Glomerular visceral epithelial cell (primary cell): Measurements from ENCODE around the gene TBCE.
"Not testable (repeated sequence)": the region's sequence is repeated elsewhere in the genome, so short reads cannot be mapped to it uniquely, and the experiment has no call there.

ENCODE experiments used
- DNase-seq: peaks from one replicate; pipeline ENCODE4 v3.0.0-alpha.2; 2016; ENCODE audit errors: extremely low spot score

Gene TBCE

DNA sequence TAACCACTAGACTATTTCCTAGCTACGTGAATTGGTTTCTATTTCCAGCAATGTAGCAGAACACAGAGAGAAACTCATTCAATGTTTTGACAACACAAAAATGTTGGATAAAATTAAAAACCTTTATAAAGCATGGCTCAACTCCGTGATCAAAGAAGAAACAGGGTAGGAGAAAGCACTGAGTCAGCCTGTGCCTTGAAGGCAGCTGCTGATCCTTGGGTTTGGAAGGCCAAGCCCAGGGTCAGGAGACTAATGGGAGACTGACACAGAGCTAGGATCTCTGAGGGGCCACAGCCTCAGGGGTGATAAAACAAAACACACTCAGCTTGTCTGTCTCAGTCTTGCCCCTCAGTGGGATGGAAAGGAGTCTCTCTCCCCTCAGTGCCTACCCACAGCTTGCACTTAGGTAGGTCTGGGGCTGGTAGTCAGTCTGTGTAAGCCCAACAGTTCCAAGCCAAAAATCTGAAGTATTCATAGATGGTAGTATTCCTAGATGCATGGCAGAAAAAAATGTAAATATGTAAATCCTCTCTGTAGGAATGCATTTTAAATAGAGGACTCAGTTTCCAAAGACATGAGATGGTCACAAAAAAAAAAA is 83.8 kb downstream of the TBCE start:
- DNase-seq: no peak

GRCh38 chr1:235454021-235454420 is 86.8 kb downstream of the TBCE start:
- DNase-seq: no peak

DNA sequence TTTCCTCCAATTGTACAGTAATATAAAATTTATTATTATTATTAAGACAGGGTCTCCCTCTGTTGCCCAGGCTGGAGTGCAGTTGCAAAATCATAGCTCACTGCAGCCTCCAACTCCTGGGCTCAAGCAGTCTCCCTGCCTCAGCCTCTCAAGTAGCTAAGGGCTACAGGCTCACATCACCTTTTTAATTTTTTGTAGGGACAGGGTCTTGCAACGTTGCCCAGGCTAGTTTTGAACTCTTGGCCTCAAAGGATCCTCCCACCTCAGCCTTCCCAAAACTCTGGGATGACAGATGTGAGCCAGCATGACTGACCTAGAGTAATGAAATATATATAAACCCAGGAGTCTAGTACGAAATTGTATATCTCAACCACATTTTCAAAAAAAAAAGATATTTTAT is 87.9 kb downstream of the TBCE start:
- DNase-seq: no peak

DNA sequence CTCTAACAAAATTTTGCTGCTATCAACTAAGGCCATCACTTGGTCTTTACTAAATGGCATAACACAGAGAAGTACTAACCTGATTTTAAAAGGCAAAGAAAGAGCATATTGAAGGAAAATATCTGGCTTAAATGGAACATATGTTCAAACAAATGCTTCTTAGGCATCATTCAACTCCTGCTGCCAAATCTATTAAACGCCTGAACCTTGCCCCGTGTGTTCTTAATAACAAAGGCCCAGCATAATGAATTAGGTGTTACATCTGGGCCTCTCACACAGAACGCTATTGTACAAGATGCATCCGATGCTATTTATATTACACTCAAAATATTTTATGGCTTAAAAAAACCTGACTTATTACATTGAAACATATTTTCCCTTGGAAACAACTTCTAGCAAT is 88.6 kb downstream of the TBCE start:
- no peak for DNase-seq

GRCh38 chr1:235457856-235458255 is 90.6 kb downstream of the TBCE start:
- DNase-seq: not testable (repeated sequence)

DNA sequence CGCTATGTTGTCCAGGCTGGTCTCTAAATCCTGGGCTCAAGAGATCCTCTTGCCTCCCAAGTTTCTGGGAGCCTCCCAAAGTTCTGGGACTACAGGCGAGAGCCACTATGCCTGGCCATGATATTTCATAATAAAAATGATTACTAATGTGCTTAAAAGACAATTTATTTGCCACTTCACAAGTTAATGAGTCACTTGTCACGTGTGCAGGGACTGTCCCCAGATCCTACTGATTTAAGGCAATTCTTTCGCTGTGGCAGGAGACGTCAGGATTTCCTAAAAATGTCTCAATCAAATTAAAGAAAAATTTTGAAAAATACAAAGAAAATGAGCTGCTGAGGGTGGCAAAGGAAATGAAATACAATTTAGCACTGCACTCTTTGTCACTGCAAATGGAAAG is 93.5 kb downstream of the TBCE start:
- no peak for DNase-seq

DNA sequence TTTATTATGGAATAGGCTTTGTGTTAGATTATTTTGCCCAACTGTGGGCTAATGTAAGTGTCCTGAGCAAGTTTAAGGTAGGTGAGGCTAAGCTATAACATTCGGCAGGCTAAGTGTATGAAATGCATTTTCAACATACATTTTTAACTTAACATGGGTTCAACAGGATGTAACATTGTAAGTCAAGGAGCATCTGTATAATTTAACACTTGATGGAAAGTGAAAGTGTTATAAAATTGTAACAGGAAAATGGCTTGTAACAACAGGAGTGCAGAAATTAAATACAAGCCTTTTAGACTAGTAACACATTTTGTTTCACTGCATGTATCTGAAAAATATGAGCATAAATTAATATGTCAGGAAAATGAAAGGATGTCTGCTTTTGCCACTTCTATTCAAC is 94.7 kb downstream of the TBCE start:
- no peak for DNase-seq

- not testable (repeated sequence) for DNase-seq
Observed at GRCh38 chr1:235462832-235463231, 95.6 kb downstream of the TBCE start.

DNA sequence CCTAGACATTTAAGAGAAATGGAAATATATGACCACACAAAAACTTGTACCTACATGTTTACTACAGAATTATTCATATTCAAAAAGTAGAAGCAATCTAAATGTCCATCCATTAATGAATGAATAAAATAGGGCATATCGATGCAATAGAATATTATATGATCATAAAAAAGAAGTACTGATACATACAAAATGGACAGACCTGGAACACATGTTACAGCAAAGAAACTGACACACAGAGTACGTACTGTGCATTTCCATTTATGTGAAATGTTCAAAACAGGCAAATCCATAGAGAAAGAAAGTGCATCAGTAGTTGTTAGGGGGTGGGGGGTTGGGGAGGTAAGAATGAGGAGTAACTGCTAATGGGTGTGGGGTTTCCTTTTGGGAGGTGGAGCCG is 97.8 kb downstream of the TBCE start:
- no peak for DNase-seq

DNA sequence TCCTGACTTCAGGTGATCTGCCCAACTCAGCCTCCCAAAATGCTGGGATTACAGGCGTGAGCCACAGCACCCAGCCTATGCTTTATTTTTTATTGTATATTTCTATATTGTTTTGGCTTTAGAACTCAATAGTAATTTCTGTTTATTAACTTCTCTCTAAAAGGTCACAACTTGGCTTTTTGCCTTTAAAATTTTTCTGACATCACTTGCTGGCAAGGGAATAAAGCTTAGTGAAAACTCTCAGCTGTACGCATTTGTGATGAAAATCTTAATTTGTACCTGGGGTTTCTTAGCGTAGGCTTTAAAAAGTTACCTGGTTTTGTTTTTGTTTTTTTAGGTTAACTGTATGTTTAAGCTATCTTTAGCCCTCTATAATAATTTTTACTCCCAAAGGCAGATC is 100.8 kb downstream of the TBCE start:
- DNase-seq: no peak

DNA sequence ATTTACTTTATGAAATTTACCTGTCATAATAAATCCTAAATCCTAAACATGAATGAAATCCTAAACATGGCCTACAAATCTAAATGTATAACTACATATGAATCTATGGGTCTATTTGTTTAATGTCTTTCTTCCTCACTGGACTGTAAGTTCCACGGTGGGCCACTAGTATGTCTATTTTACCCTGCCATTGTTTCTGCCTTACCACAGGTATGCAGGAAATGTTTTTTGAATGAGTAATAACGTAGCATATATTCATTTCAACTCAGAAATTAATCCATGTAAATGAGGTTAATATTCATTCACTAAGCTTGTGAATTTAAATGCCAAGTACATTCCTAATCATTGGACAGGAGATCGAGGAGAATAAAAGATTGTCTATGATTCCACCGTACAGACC is 101.7 kb downstream of the TBCE start:
- DNase-seq: peak; percentile 65

DNA sequence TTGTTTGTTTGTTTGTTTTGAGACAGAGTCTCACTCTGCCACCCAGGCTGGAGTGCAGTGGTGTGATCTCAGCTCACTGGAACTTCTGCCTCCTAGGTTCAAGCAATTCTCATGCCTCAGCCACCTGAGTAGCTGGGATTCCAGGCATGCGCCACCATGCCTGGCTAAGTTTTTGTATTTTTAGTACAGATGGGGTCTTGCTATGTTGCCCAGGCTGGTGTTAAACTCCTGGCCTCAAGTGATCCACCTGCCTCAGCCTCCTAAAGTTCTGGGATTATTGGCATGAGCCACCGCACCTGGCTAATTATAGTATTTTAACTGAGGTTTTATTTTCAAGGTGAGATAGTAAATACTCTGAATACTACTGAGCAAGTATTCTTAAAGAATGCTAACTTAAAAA is 102.7 kb downstream of the TBCE start:
- not testable (repeated sequence) for DNase-seq

DNA sequence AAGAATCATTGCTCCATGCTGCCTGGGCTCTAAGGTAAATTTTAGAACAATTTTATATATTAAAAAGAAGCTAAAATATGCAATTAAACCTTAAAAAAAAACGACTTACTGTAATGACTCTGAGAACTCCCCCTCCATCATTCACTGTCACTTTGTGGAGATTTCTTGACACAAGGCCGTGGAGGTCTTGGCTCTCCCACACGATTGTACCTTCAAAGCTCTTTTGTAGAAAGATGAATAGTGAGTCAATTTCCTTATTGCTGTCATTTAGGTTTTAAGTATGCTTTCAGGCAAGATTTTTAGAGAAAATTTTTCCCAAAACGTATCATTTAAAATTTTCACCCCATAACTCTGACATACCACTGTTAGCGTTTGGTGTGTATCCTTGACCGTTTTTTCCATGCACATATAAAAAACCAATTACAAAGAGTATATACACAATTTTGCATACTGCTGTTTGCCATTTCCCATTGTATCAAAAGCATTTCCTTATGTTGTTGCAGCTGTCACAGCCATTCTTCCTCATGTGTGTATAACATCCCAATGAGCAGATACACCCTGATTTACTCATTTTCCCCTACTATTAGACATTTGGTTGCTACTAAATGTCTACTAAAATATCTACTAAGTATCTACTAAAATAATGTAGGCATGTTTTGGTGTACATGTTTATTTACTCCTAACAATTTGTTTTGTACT is 103.7 kb downstream of the TBCE start:
- no peak for DNase-seq

DNA sequence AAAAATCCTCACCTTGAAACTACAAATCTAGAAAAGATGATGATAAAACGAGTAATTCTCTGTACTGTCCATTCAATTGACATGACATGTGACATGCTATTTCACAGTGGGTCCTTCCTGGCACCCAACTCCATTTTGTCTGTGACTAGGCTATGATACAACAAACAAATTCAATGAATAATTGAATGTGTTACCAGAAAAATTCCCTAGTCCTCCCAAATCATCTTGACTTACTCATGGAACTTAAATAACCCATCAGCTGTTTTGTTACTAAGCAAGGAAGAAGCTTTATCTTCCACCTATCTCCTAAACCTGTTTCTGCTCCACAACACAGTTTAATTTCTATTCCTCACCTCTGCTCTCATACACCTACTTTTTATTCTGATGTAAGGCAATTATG is 106.6 kb downstream of the TBCE start:
- no peak for DNase-seq

- no peak for DNase-seq
Observed at GRCh38 chr1:235483090-235483489, 115.9 kb downstream of the TBCE start.

- no peak for DNase-seq
Observed at GRCh38 chr1:235485558-235485957, 118.3 kb downstream of the TBCE start.

- no peak for DNase-seq
Observed at GRCh38 chr1:235486321-235486720, 119.1 kb downstream of the TBCE start.

- no peak for DNase-seq
Observed at GRCh38 chr1:235491644-235492043, 124.4 kb downstream of the TBCE start.

DNA sequence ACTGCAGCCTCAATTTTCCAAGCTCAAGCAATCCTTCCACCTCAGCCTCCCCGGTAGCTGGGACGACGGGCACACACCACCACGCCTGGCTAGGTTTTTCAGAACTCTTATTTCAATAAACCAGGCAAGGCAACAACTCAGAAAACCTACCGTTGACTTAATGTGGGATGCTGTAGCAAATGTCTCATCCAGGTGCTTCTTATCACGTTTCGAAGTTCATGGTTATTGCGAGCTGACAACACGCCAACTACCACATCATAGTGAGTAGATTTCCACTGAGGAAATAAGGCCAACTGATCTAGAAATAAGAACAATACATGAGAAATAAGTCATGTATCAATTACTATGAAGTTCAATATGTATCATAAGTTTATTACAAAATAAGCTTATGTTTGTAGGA is 127.3 kb downstream of the TBCE start:
- DNase-seq: no peak

- no peak for DNase-seq
Observed at GRCh38 chr1:235495030-235495429, 127.8 kb downstream of the TBCE start.

DNA sequence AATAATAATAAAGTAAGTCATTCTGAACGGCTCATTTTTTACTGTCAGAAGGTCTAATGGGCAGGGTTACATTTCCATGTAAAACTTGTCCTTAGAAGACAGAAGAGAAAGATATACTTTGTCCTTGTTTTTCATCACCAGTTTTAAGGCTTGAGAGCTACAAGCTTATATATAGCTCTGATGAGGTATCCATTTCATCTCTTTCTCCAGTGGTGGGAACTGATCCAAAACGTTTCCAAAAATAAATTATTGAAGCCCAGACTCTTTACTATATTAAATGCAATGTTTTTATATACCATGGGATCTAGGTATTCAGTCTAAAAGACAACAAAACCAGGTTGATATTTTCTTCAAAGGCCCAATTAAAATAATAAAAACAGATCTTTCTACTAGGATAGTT is 128.3 kb downstream of the TBCE start:
- DNase-seq: no peak

DNA sequence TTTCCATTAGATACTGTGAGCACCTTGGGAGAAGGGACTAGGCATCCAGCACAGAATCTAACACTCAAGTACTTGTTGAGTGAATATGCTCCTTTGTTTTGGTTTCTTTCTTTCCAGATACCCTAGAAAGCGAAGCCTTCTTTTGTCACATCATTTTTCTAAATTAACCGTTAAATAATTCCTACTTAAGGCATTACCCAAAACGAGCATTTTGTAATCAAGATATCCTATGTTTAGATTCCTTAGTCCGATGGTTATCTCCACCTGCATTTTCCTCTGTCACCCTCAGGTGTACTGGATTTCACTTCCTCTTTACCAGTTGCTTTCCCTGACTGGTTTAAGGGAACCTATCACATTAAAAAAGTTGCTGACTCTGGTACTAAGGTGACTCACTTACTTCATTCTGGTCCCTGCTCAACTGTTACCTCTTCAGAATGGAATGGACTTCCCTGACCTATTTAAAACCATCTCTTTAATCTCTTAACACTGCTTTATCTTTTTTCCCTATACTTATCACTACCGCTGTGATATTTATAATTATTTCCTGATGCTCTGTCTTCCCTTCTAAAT is 133.8 kb downstream of the TBCE start:
- DNase-seq: peak; percentile 47
